Ishikawa (cell line): Measurements from ENCODE around the gene TMEM183A.

Experiments used
- CEBPB ChIP-seq: IDR thresholded peaks from 2 replicates; pipeline ENCODE4 v1.6.1; 2012
- EGR1 ChIP-seq: IDR thresholded peaks from 2 replicates; pipeline ENCODE4 v1.6.1; 2012
- EP300 ChIP-seq: IDR thresholded peaks from 2 replicates; pipeline ENCODE4 v1.6.1; 2012; ENCODE audit warnings: borderline replicate concordance
- FOXM1 ChIP-seq: IDR thresholded peaks from 2 replicates; pipeline ENCODE4 v1.6.1; 2012; ENCODE audit warnings: low read depth, borderline replicate concordance
- RAD21 ChIP-seq: IDR thresholded peaks from 2 replicates; pipeline ENCODE4 v1.6.1; 2012; ENCODE audit warnings: low read depth
- TAF1 ChIP-seq: IDR thresholded peaks from 2 replicates; pipeline ENCODE4 v1.6.1; 2012; ENCODE audit warnings: low read depth, mild to moderate bottlenecking
- TEAD4 ChIP-seq: IDR thresholded peaks from 2 replicates; pipeline ENCODE4 v1.6.1; 2012
- YY1 ChIP-seq: IDR thresholded peaks from 2 replicates; pipeline ENCODE4 v1.6.1; 2012; ENCODE audit warnings: low read depth
- TF ChIP-seq, protein P1 (sequence below): IDR thresholded peaks from 2 replicates; pipeline ENCODE4 v1.6.1; 2012
- TF ChIP-seq, protein P2 (sequence below): IDR thresholded peaks from 2 replicates; pipeline ENCODE4 v1.6.1; 2012
- TF ChIP-seq, protein P3 (sequence below): IDR thresholded peaks from 2 replicates; pipeline ENCODE4 v1.6.1; 2012; ENCODE audit warnings: low read depth, mild to moderate bottlenecking

DNA sequence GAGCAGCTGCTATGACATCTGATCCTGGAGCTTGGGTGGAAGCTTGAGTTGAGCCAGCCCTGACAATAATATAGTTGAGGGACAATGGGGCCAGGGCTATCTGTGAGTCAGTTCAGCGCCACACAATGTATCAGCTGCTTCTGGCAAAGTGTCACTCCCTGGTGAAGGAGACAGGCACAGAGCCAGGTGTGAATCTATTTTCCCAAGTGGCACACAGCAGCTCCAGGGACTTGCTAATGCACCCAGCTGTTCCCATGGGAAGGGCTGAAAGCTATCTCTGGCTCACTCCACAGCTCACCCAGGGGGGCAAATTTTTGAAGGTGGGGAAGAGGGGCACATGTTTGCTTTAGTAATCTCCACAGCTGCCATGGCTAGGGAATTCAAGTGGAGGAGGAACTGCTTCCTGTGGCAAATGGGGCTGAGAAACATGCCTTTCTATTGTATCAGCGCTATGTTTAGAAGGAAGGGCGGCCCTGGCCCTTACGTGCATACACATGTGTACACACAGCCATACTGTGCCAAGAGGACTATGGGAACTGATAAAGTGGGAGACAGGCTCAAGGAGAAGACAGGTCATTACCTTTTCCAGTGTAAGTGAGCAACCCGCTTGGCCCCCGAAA, 42.3 kb upstream of the TMEM183A start:
- TF ChIP-seq, protein P1, sequence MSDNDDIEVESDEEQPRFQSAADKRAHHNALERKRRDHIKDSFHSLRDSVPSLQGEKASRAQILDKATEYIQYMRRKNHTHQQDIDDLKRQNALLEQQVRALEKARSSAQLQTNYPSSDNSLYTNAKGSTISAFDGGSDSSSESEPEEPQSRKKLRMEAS = no peak
- no peak for TF ChIP-seq TAF1
- no peak for TF ChIP-seq YY1
- TF ChIP-seq EGR1 = no peak
- no peak for TF ChIP-seq RAD21
- no peak for TF ChIP-seq EP300
- no peak for TF ChIP-seq FOXM1
- TF ChIP-seq, protein P2, sequence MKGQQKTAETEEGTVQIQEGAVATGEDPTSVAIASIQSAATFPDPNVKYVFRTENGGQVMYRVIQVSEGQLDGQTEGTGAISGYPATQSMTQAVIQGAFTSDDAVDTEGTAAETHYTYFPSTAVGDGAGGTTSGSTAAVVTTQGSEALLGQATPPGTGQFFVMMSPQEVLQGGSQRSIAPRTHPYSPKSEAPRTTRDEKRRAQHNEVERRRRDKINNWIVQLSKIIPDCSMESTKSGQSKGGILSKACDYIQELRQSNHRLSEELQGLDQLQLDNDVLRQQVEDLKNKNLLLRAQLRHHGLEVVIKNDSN = no peak
- TF ChIP-seq, protein P3, sequence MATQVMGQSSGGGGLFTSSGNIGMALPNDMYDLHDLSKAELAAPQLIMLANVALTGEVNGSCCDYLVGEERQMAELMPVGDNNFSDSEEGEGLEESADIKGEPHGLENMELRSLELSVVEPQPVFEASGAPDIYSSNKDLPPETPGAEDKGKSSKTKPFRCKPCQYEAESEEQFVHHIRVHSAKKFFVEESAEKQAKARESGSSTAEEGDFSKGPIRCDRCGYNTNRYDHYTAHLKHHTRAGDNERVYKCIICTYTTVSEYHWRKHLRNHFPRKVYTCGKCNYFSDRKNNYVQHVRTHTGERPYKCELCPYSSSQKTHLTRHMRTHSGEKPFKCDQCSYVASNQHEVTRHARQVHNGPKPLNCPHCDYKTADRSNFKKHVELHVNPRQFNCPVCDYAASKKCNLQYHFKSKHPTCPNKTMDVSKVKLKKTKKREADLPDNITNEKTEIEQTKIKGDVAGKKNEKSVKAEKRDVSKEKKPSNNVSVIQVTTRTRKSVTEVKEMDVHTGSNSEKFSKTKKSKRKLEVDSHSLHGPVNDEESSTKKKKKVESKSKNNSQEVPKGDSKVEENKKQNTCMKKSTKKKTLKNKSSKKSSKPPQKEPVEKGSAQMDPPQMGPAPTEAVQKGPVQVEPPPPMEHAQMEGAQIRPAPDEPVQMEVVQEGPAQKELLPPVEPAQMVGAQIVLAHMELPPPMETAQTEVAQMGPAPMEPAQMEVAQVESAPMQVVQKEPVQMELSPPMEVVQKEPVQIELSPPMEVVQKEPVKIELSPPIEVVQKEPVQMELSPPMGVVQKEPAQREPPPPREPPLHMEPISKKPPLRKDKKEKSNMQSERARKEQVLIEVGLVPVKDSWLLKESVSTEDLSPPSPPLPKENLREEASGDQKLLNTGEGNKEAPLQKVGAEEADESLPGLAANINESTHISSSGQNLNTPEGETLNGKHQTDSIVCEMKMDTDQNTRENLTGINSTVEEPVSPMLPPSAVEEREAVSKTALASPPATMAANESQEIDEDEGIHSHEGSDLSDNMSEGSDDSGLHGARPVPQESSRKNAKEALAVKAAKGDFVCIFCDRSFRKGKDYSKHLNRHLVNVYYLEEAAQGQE = no peak
- no peak for TF ChIP-seq CEBPB
- TF ChIP-seq TEAD4 = no peak
